ENCODE results near the gene PPM1H. TPM values are rescaled to one million over a fixed set of nuclear protein-coding genes. Genes with fewer than 3 reads are reported as not detected.

Gene PPM1H
- total RNA-seq, 2 donors from 2014 or later, result 46.4 to 74.4 TPM

DNA sequence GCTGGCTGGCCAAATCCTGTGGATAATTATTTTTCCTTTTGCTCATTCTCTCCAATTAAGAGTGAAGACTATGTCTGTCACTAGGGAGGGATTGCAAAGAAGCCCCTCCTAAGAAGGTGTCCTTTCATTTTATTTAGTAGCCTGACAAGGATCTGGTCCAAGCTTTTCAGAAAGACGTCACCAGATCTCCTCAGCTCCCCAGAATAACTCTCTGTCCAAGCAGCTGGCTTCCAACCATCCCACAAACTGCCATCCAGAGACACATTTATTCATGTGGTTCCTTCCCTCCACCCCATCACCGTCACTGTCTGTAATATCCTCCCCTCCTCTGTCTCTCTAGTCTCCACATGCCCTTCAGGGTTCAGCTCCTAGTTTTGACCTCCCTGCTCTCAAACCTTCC is 69.9 kb downstream of the PPM1H start:
- no peak for DNase-seq
- Mint-ChIP-seq H3K27ac (no peak overlapping the region), H3K4me3 (no peak overlapping the region), H3K27me3 (ENCODE audit: insufficient read depth) (peaks cover 6% of the 10 kb centered on the region), H3K36me3 (ENCODE audit: low read depth) (no peaks in the 10 kb centered on the region), H3K9me3 (no peaks in the 10 kb centered on the region), H3K4me1 (peaks cover 37% of the 10 kb centered on the region)
- TF ChIP-seq, protein P1, sequence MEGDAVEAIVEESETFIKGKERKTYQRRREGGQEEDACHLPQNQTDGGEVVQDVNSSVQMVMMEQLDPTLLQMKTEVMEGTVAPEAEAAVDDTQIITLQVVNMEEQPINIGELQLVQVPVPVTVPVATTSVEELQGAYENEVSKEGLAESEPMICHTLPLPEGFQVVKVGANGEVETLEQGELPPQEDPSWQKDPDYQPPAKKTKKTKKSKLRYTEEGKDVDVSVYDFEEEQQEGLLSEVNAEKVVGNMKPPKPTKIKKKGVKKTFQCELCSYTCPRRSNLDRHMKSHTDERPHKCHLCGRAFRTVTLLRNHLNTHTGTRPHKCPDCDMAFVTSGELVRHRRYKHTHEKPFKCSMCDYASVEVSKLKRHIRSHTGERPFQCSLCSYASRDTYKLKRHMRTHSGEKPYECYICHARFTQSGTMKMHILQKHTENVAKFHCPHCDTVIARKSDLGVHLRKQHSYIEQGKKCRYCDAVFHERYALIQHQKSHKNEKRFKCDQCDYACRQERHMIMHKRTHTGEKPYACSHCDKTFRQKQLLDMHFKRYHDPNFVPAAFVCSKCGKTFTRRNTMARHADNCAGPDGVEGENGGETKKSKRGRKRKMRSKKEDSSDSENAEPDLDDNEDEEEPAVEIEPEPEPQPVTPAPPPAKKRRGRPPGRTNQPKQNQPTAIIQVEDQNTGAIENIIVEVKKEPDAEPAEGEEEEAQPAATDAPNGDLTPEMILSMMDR (conservative IDR thresholded peaks at IDR 0.05), result no peak
- Histone ChIP-seq H3K4me3 (ENCODE audit: low read length) (no peak overlapping the region), H3K9me3 (ENCODE audit: control insufficient read depth, low read length) (no peaks in the 10 kb centered on the region), H3K36me3 (ENCODE audit: control insufficient read depth, insufficient read depth, low read length) (no peaks in the 10 kb centered on the region), H3K27ac (ENCODE audit: low read depth, low read length) (no peak overlapping the region), H3K4me1 (ENCODE audit: control insufficient read depth, insufficient read depth, low read length) (peaks cover 9% of the 10 kb centered on the region), H3K9ac (ENCODE audit: extremely low read depth, low read length, poor library complexity, severe bottlenecking) (no peak overlapping the region), H3K27me3 (ENCODE audit: control insufficient read depth, insufficient read depth, low read length, poor library complexity, severe bottlenecking) (peaks cover 36% of the 10 kb centered on the region)
- 90 to 94% methylated on average over 1 to 2 of the region's 2 CpGs for WGBS, 2 experiments (ENCODE audit: insufficient coverage in 1 of 2, insufficient read length in 1 of 2)

DNA sequence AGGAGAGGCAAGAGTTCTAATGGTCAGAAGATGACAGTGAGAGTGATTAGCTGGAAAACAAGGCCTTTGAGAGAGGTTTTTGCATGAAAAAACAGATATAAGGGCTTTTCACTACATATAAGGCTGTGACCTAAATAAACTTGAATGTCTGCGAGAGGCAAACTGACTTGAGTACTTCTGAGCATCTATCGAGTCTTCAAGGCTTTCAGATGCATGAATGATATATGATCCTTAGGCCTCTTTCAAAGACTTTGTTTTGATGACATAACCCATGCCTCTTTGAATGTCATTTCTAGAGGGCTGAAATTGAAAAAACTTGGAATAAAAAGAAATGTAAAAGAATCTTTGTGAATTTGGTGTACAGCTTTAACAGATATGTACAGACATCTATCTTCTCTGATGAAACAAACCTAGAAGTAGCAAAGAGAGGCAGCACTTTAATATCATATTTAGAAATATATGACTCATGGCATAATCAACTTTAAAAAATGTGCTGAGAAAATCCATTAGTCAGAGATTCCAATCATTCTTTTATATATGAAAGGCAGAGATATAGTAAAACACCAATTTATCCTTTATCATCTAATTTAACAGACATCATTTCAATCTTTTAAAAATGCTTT is 72.6 kb downstream of the PPM1H start:
- 89 to 93% methylated on average over 2 of the region's 2 CpGs for WGBS, 2 experiments (ENCODE audit: insufficient coverage in 1 of 2, insufficient read length in 1 of 2)
- Mint-ChIP-seq H3K9me3 (no peaks in the 10 kb centered on the region), H3K27me3 (ENCODE audit: insufficient read depth) (peaks cover 5% of the 10 kb centered on the region), H3K4me3 (no peak overlapping the region), H3K4me1 (peaks cover 43% of the 10 kb centered on the region), H3K27ac (no peak overlapping the region), H3K36me3 (ENCODE audit: low read depth) (no peaks in the 10 kb centered on the region)
- TF ChIP-seq, protein P1 (conservative IDR thresholded peaks at IDR 0.05), result no peak
- no peak overlapping the region for H3K27ac ChIP-seq (ENCODE audit: low read depth, low read length)
- peaks cover 18% of the 10 kb centered on the region for H3K27me3 ChIP-seq (ENCODE audit: control insufficient read depth, insufficient read depth, low read length, poor library complexity, severe bottlenecking)
- no peaks in the 10 kb centered on the region for H3K9me3 ChIP-seq (ENCODE audit: control insufficient read depth, low read length)
- no peak for DNase-seq
- no peaks in the 10 kb centered on the region for H3K36me3 ChIP-seq (ENCODE audit: control insufficient read depth, insufficient read depth, low read length)
- no peak overlapping the region for H3K9ac ChIP-seq (ENCODE audit: extremely low read depth, low read length, poor library complexity, severe bottlenecking)
- no peak overlapping the region for H3K4me3 ChIP-seq (ENCODE audit: low read length)
- peaks cover 9% of the 10 kb centered on the region for H3K4me1 ChIP-seq (ENCODE audit: control insufficient read depth, insufficient read depth, low read length)

DNA sequence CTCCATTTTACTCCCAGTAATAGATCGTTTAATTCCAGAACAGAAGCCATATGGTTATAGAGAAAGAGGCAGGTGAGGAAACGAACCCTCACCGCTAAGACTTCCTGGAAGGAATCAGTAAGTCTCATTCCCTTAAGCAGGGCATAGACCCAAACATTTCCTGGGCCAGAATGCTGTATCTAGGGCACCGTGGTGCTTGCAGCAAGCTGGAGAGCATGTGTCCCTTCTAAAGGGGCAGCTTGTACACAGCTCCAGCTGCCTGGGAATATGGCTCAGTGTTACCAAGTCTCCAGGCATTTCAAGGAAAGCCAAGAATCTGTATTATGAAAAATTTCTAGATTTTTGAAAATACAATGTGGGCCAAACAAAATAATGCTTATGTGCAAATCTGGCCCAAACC is 73.4 kb downstream of the PPM1H start:
- Mint-ChIP-seq H3K36me3 (ENCODE audit: low read depth) (no peaks in the 10 kb centered on the region), H3K4me1 (peaks cover 35% of the 10 kb centered on the region), H3K27ac (no peak overlapping the region), H3K4me3 (no peak overlapping the region), H3K27me3 (ENCODE audit: insufficient read depth) (peaks cover 5% of the 10 kb centered on the region), H3K9me3 (no peaks in the 10 kb centered on the region)
- no peak overlapping the region for H3K27ac ChIP-seq (ENCODE audit: low read depth, low read length)
- no peak overlapping the region for H3K9ac ChIP-seq (ENCODE audit: extremely low read depth, low read length, poor library complexity, severe bottlenecking)
- H3K4me3 ChIP-seq (ENCODE audit: low read length), result no peak overlapping the region
- 88 to 93% methylated on average over 3 to 4 of the region's 4 CpGs for WGBS, 2 experiments (ENCODE audit: insufficient coverage in 1 of 2, insufficient read length in 1 of 2)
- peaks cover 5% of the 10 kb centered on the region for H3K4me1 ChIP-seq (ENCODE audit: control insufficient read depth, insufficient read depth, low read length)
- H3K27me3 ChIP-seq (ENCODE audit: control insufficient read depth, insufficient read depth, low read length, poor library complexity, severe bottlenecking), result peaks cover 18% of the 10 kb centered on the region
- no peaks in the 10 kb centered on the region for H3K9me3 ChIP-seq (ENCODE audit: control insufficient read depth, low read length)
- H3K36me3 ChIP-seq (ENCODE audit: control insufficient read depth, insufficient read depth, low read length), result no peaks in the 10 kb centered on the region
- TF ChIP-seq, protein P1 (conservative IDR thresholded peaks at IDR 0.05), result no peak
- no peak for DNase-seq

Measured in endodermal cell (in vitro differentiated cells).